OCI-LY7 (cell line): ENCODE data around the gene TMEM63B. TPM values are rescaled to one million over a fixed set of nuclear protein-coding genes. Genes with fewer than 3 reads are reported as not detected.
"Not testable (repeated sequence)": the region's sequence is repeated elsewhere in the genome, so short reads cannot be mapped to it uniquely, and the experiment has no call there.

Experiments used
- BruUV-seq: library from RNA; stranded (reverse); fragments of 400-500 nt; replicated peaks from 2 replicates; lab custom pipeline; 2021; lab: Mats Ljungman, UMichigan
- CTCF ChIA-PET: fragments of 300-600 bp; sonication (Branson Sonifier 250); formaldehyde crosslinking; loops from one replicate; lab custom pipeline; 2022; ENCODE audit warnings: antibody characterized with exemption; ENCODE audit not compliant: unreplicated experiment; lab: Charles Lee
- POLR2A ChIA-PET: fragments of 300-600 bp; sonication (Branson Sonifier 250); formaldehyde crosslinking; loops from one replicate; lab custom pipeline; 2022; ENCODE audit warnings: antibody characterized with exemption; lab: Charles Lee
- DNase-seq: peaks from one replicate; pipeline ENCODE4 v3.0.0-alpha.2; 2015; ENCODE audit warnings: low spot score
- H2AFZ ChIP-seq: fragments of 200-600 bp; sonication (generic), shearing (Covaris generic); 2 replicates; pipeline ENCODE4 v1.6.1; 2014; ENCODE audit warnings: mild to moderate bottlenecking, antibody characterized with exemption, low read length, moderate library complexity
- H3K27ac ChIP-seq: fragments of 200-600 bp; sonication (generic); 2 replicates; pipeline ENCODE4 v1.5.1; 2014; ENCODE audit warnings: mixed run types, low read depth, mild to moderate bottlenecking, moderate library complexity, low read length, inconsistent platforms; ENCODE audit not compliant: poor library complexity, severe bottlenecking
- H3K36me3 ChIP-seq: fragments of 200-600 bp; sonication (generic); 2 replicates; pipeline ENCODE4 v1.6.1; 2014; ENCODE audit warnings: mild to moderate bottlenecking, antibody characterized with exemption, low read length, moderate library complexity, mixed read lengths; ENCODE audit not compliant: insufficient read depth
- H3K4me1 ChIP-seq: fragments of 200-600 bp; sonication (generic); 2 replicates; pipeline ENCODE4 v1.5.1; 2014; ENCODE audit warnings: mild to moderate bottlenecking, low read length; ENCODE audit not compliant: insufficient read depth, poor library complexity, severe bottlenecking
- H3K4me2 ChIP-seq: fragments of 200-600 bp; sonication (generic); 2 replicates; pipeline ENCODE4 v1.6.1; 2014; ENCODE audit warnings: mild to moderate bottlenecking, low read length
- H3K4me3 ChIP-seq: fragments of 200-600 bp; sonication (generic); 2 replicates; pipeline ENCODE4 v1.5.1; 2014; ENCODE audit warnings: mild to moderate bottlenecking, low read depth, low read length; ENCODE audit not compliant: poor library complexity, severe bottlenecking
- H3K79me2 ChIP-seq: fragments of 200-600 bp; sonication (generic); 2 replicates; pipeline ENCODE4 v1.6.1; 2016; ENCODE audit warnings: low read depth, mild to moderate bottlenecking, low read length, moderate library complexity, mixed read lengths; ENCODE audit not compliant: insufficient read depth
- H3K9me2 ChIP-seq: fragments of 200-600 bp; sonication (generic); 2 replicates; pipeline ENCODE4 v1.6.1; 2016; ENCODE audit warnings: mild to moderate bottlenecking, low read length, mixed read lengths; ENCODE audit not compliant: insufficient read depth
- H3K9me3 ChIP-seq: fragments of 200-600 bp; sonication (generic); 2 replicates; pipeline ENCODE4 v1.6.1; 2014; ENCODE audit warnings: mild to moderate bottlenecking, mixed run types, low read length, mixed read lengths
- H4K20me1 ChIP-seq: fragments of 200-600 bp; sonication (generic); 2 replicates; pipeline ENCODE4 v1.6.1; 2014; ENCODE audit warnings: mild to moderate bottlenecking, antibody characterized with exemption, low read length, moderate library complexity, mixed read lengths; ENCODE audit not compliant: insufficient read depth
- EZH2phosphoT487 ChIP-seq: fragments of 200-600 bp; sonication (generic); IDR thresholded peaks from 2 replicates; pipeline ENCODE4 v1.6.1; 2018; ENCODE audit warnings: low read depth, borderline replicate concordance, mild to moderate bottlenecking, mixed run types, antibody characterized with exemption, low read length, moderate library complexity, mixed read lengths
- intact Hi-C: fragments of 100-400 bp; cut with micrococcal nuclease; formaldehyde crosslinking; loops from one replicate; pipeline ENCODE4 v1.10.0; 2022; ENCODE audit not compliant: unreplicated experiment
- total RNA-seq, 2 experiments: library from RNA; depleted of rRNA in 1 of 2; stranded (reverse); fragments of >200 nt in 1 of 2; shearing (Covaris generic) in 1 of 2; gene quantifications; 2 replicates each; pipeline ENCODE4 v1.2.3, GENCODE V29; 2014 to 2022
- TF ChIP-seq, protein P1 (sequence below): fragments of 200-600 bp; sonication (generic); conservative IDR thresholded peaks from 2 replicates; pipeline ENCODE4 v1.5.1; 2014; ENCODE audit warnings: mild to moderate bottlenecking, antibody characterized with exemption, low read length, moderate library complexity, mixed read lengths

TMEM63B gene
- total RNA-seq, 2 experiments from 2014 or later = 5.4 to 10.0 TPM

- H4K20me1 ChIP-seq = no peaks in the 10 kb centered on the region
- ChIA-PET CTCF (no interaction called here), POLR2A (no interaction called here)
- no peak overlapping the region for H3K4me3 ChIP-seq
- H3K36me3 ChIP-seq = no peaks in the 10 kb centered on the region
- intact Hi-C loops = no loop called here
- H2AFZ ChIP-seq = no peak overlapping the region
- no peaks in the 10 kb centered on the region for H3K4me1 ChIP-seq
- TF ChIP-seq, protein P1, sequence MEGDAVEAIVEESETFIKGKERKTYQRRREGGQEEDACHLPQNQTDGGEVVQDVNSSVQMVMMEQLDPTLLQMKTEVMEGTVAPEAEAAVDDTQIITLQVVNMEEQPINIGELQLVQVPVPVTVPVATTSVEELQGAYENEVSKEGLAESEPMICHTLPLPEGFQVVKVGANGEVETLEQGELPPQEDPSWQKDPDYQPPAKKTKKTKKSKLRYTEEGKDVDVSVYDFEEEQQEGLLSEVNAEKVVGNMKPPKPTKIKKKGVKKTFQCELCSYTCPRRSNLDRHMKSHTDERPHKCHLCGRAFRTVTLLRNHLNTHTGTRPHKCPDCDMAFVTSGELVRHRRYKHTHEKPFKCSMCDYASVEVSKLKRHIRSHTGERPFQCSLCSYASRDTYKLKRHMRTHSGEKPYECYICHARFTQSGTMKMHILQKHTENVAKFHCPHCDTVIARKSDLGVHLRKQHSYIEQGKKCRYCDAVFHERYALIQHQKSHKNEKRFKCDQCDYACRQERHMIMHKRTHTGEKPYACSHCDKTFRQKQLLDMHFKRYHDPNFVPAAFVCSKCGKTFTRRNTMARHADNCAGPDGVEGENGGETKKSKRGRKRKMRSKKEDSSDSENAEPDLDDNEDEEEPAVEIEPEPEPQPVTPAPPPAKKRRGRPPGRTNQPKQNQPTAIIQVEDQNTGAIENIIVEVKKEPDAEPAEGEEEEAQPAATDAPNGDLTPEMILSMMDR = no peak
- no peak for TF ChIP-seq EZH2phosphoT487
- no peaks in the 10 kb centered on the region for H3K9me3 ChIP-seq
- H3K27ac ChIP-seq = no peak overlapping the region
- no peaks in the 10 kb centered on the region for H3K9me2 ChIP-seq
- H3K79me2 ChIP-seq = no peaks in the 10 kb centered on the region
- BruUV-seq = no TSS peak
- no peak for DNase-seq
- H3K4me2 ChIP-seq = no peak overlapping the region
Observed at GRCh38 chr6:44179648-44180047, 52.3 kb downstream of the TMEM63B start.

DNA sequence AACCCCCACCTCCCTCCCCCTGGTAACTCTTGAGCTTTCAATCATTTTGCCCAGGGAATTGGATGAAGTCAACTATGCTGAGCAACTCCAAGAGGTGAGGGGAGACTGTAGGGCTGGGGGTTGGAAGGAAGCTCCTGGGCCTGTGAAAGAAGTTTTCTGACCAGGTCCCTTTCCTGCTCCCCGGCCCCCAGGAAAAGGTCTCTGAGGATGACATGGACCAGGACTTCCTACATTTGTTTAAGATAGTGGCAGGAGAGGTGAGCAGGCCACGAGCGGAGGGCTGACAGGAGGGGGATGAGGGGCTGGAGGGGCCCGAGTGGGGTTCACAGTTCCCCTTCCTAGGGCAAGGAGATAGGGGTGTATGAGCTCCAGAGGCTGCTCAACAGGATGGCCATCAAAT, 53.1 kb downstream of the TMEM63B start:
- Histone ChIP-seq H3K27ac (no peak overlapping the region), H3K36me3 (no peaks in the 10 kb centered on the region), H3K4me2 (no peak overlapping the region), H3K4me1 (peaks cover 1% of the 10 kb centered on the region), H3K4me3 (no peak overlapping the region), H4K20me1 (no peaks in the 10 kb centered on the region), H3K79me2 (no peaks in the 10 kb centered on the region), H3K9me3 (no peaks in the 10 kb centered on the region), H3K9me2 (no peaks in the 10 kb centered on the region), H2AFZ (no peak overlapping the region)
- ChIA-PET CTCF (interaction anchor here (0.6 kb wide), 2 partner anchors 65 to 497 kb away, joined by 3 to 11 read pairs; no protein-coding TSS in a partner anchor), POLR2A (interaction anchor here (0.6 kb wide), 1 partner anchor 111 kb away, joined by 3 read pairs; no protein-coding TSS in a partner anchor)
- DNase-seq = no peak
- BruUV-seq = no TSS peak
- intact Hi-C loops = no loop called here
- TF ChIP-seq EZH2phosphoT487 = no peak
- TF ChIP-seq, protein P1 = no peak

DNA sequence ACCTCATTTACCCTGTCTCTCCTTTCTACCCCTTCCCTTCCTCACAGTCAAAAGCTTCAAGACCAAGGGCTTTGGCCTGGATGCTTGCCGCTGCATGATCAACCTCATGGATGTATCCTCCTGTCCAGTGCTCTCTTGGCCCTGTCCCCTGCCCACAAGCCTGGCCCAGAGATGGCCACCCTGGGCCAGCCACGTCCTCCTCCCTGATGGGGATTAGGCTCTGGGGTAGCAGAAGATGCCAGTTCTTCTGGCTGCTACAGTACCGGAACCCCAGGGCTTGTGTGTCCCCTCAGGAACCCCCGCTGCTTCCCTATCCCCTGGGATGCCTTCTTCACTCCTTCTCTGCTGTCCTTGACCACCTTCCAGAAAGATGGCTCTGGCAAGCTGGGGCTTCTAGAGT, 53.5 kb downstream of the TMEM63B start:
- CTCF ChIA-PET = interaction anchor here (0.6 kb wide), 3 partner anchors 65 to 498 kb away, joined by 3 to 11 read pairs (median 4); no protein-coding TSS in a partner anchor

DNA sequence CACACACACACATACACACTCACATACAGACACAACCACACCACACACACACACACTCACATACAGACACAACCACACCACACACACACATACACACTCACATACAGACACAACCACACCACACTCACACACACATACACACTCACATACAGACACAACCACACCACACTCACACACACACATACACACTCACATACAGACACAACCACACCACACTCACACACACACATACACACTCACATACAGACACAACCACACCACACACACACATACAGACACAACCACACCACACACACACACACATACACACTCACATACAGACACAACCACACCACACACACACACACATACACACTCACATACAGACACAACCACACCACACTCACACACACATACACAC, 54.4 kb downstream of the TMEM63B start:
- intact Hi-C loops, POLR2A ChIA-PET, CTCF ChIA-PET, H3K4me2 ChIP-seq, H3K79me2 ChIP-seq, H2AFZ ChIP-seq, H4K20me1 ChIP-seq, H3K9me2 ChIP-seq, H3K27ac ChIP-seq, H3K36me3 ChIP-seq, DNase-seq, H3K9me3 ChIP-seq, BruUV-seq, H3K4me3 ChIP-seq: not testable (repeated sequence)
- peaks cover 15% of the 10 kb centered on the region for H3K4me1 ChIP-seq

More for the DNA sequence above, 53.5 kb downstream of the TMEM63B start:
- Histone ChIP-seq H3K4me3 (no peak overlapping the region), H3K4me1 (peaks cover 6% of the 10 kb centered on the region), H3K9me3 (no peaks in the 10 kb centered on the region), H3K79me2 (no peaks in the 10 kb centered on the region), H2AFZ (no peak overlapping the region), H3K36me3 (no peaks in the 10 kb centered on the region), H4K20me1 (no peaks in the 10 kb centered on the region), H3K9me2 (no peaks in the 10 kb centered on the region), H3K27ac (no peak overlapping the region), H3K4me2 (no peak overlapping the region)
- no TSS peak for BruUV-seq
- TF ChIP-seq, protein P1 = no peak
- no peak for TF ChIP-seq EZH2phosphoT487
- POLR2A ChIA-PET = interaction anchor here (0.6 kb wide), 1 partner anchor 110 kb away, joined by 3 read pairs; no protein-coding TSS in a partner anchor
- intact Hi-C loops = no loop called here
- no peak for DNase-seq
